Mucosa of descending colon (tissue), 3 donors: ENCODE results near the gene TRIM69. TPM values are rescaled to one million over a fixed set of nuclear protein-coding genes. Genes with fewer than 3 reads are reported as not detected.
A peak's percentile ranks its signal among the peaks of the same experiment; 100 is the strongest.

ENCODE experiments used
- ATAC-seq: fragments of 200-7000 bp; cut with Tn5 transposase; one replicate; pipeline ENCODE4 v1.9.1; 2020; ENCODE audit warnings: mild to moderate bottlenecking, moderate library complexity
- DNase-seq, 3 donors: peaks; one replicate each; pipeline ENCODE4 v3.0.0-alpha.2; 2020
- H3K36me3 ChIP-seq: fragments of 200-600 bp; one replicate; pipeline ENCODE4 v1.8.0; 2021; ENCODE audit warnings: low read depth, mild to moderate bottlenecking
- H3K4me1 ChIP-seq: fragments of 200-600 bp; one replicate; pipeline ENCODE4 v1.8.0; 2021; ENCODE audit warnings: low read depth, mild to moderate bottlenecking
- H3K4me3 ChIP-seq: fragments of 200-600 bp; one replicate; pipeline ENCODE4 v1.8.0; 2021; ENCODE audit warnings: mild to moderate bottlenecking
- H3K9me3 ChIP-seq: fragments of 200-600 bp; one replicate; pipeline ENCODE4 v1.8.0; 2021; ENCODE audit warnings: mild to moderate bottlenecking
- intact Hi-C, 2 donors: fragments of 100-400 bp; cut with DNase I in 1 of 2; cut with micrococcal nuclease in 1 of 2; formaldehyde crosslinking; loops; one replicate each; pipeline versions ENCODE4 v1.11.0 to v1.11.1; 2022; cut with DNase I, micrococcal nuclease
- total RNA-seq, 3 donors: library from RNA; stranded (reverse); fragmentation: NEBNext Ultra II Directional in 2 of 3; extraction: Animal tissue kit (Norgen Biotek cat#: 25700) in 2 of 3; gene quantifications; one replicate each; pipeline versions ENCODE4 v1.2.1 to v1.2.4, GENCODE V29; 2021 to 2023
- TF ChIP-seq, protein P1 (sequence below): fragments of 200-600 bp; IDR thresholded peaks from one replicate; pipeline ENCODE4 v1.8.0; 2022; ENCODE audit warnings: antibody characterized with exemption, mild to moderate bottlenecking
- donor health status: DM: no; HTN: no; CAD: no; lungs with moderate emphysema.
- donor health status: DM: no; HTN: no; CAD: no.
- donor health status: DM: no; HTN: yes; CAD: no.

TRIM69 gene
- total RNA-seq, 3 donors from 2014 or later, result 20.8 to 41.9 (median 21.5) TPM

DNA sequence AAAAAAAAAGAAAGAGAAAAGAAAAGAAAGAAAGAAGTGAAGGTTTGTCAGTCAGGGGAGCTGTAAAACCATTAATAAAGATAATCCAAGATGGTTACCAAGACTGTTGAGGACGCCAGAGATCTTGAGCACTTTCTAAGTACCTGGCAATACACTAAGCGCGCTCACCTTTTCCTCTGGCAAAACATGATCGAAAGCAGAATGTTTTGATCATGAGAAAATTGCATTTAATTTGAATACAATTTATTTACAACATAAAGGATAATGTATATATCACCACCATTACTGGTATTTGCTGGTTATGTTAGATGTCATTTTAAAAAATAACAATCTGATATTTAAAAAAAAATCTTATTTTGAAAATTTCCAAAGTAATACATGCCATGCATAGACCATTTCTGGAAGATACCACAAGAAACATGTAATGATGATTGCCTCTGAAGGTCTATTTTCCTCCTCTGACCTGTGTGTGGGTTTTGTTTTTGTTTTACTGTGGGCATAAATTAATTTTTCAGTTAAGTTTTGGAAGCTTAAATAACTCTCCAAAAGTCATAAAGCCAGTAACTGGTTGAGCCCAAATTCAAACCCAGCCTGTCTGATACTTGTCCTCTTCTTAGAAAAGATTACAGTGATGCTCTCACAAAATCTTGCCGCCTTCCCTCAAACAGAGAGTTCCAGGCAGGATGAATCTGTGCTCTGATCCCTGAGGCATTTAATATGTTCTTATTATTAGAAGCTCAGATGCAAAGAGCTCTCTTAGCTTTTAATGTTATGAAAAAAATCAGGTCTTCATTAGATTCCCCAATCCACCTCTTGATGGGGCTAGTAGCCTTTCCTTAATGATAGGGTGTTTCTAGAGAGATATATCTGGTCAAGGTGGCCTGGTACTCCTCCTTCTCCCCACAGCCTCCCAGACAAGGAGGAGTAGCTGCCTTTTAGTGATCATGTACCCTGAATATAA is 23.0 kb upstream of the TRIM69 start:
- ATAC-seq (no peak), DNase-seq (no peak)
- peak overlapping the region; percentile 98 for H3K4me3 ChIP-seq
- intact Hi-C loops, result no loop called here
- peaks cover 22% of the 10 kb centered on the region for H3K36me3 ChIP-seq
- TF ChIP-seq, protein P1, sequence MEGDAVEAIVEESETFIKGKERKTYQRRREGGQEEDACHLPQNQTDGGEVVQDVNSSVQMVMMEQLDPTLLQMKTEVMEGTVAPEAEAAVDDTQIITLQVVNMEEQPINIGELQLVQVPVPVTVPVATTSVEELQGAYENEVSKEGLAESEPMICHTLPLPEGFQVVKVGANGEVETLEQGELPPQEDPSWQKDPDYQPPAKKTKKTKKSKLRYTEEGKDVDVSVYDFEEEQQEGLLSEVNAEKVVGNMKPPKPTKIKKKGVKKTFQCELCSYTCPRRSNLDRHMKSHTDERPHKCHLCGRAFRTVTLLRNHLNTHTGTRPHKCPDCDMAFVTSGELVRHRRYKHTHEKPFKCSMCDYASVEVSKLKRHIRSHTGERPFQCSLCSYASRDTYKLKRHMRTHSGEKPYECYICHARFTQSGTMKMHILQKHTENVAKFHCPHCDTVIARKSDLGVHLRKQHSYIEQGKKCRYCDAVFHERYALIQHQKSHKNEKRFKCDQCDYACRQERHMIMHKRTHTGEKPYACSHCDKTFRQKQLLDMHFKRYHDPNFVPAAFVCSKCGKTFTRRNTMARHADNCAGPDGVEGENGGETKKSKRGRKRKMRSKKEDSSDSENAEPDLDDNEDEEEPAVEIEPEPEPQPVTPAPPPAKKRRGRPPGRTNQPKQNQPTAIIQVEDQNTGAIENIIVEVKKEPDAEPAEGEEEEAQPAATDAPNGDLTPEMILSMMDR, result no peak
- H3K4me1 ChIP-seq, result peaks cover 20% of the 10 kb centered on the region
- no peaks in the 10 kb centered on the region for H3K9me3 ChIP-seq

DNA sequence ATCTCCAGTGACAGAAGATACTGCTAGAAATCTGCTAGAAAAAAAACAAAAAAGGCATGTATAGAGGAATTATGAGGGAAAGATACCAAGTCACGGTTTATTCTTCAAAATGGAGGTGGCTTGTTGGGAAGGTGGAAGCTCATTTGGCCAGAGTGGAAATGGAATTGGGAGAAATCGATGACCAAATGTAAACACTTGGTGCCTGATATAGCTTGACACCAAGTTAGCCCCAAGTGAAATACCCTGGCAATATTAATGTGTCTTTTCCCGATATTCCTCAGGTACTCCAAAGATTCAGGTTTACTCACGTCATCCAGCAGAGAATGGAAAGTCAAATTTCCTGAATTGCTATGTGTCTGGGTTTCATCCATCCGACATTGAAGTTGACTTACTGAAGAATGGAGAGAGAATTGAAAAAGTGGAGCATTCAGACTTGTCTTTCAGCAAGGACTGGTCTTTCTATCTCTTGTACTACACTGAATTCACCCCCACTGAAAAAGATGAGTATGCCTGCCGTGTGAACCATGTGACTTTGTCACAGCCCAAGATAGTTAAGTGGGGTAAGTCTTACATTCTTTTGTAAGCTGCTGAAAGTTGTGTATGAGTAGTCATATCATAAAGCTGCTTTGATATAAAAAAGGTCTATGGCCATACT is 21.1 kb upstream of the TRIM69 start:
- DNase-seq, result no peak
- Histone ChIP-seq H3K4me1 (peaks cover 26% of the 10 kb centered on the region), H3K36me3 (peaks cover 22% of the 10 kb centered on the region), H3K9me3 (no peaks in the 10 kb centered on the region), H3K4me3 (no peak overlapping the region)
- intact Hi-C loops, result no loop called here
- ATAC-seq, result no peak
- TF ChIP-seq, protein P1, result no peak

DNA sequence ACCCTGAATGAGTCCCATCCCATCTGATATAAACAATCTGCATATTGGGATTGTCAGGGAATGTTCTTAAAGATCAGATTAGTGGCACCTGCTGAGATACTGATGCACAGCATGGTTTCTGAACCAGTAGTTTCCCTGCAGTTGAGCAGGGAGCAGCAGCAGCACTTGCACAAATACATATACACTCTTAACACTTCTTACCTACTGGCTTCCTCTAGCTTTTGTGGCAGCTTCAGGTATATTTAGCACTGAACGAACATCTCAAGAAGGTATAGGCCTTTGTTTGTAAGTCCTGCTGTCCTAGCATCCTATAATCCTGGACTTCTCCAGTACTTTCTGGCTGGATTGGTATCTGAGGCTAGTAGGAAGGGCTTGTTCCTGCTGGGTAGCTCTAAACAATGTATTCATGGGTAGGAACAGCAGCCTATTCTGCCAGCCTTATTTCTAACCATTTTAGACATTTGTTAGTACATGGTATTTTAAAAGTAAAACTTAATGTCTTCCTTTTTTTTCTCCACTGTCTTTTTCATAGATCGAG is 20.5 kb upstream of the TRIM69 start:
- Histone ChIP-seq H3K36me3 (peaks cover 22% of the 10 kb centered on the region), H3K9me3 (no peaks in the 10 kb centered on the region), H3K4me3 (no peak overlapping the region), H3K4me1 (peaks cover 26% of the 10 kb centered on the region)
- DNase-seq, result no peak
- TF ChIP-seq, protein P1, result no peak
- no peak for ATAC-seq
- intact Hi-C loops, result no loop called here

DNA sequence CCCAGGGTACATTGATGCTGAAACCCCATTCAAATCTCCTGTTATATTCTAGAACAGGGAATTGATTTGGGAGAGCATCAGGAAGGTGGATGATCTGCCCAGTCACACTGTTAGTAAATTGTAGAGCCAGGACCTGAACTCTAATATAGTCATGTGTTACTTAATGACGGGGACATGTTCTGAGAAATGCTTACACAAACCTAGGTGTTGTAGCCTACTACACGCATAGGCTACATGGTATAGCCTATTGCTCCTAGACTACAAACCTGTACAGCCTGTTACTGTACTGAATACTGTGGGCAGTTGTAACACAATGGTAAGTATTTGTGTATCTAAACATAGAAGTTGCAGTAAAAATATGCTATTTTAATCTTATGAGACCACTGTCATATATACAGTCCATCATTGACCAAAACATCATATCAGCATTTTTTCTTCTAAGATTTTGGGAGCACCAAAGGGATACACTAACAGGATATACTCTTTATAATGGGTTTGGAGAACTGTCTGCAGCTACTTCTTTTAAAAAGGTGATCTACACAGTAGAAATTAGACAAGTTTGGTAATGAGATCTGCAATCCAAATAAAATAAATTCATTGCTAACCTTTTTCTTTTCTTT is 19.2 kb upstream of the TRIM69 start:
- intact Hi-C loops, result no loop called here
- Histone ChIP-seq H3K4me3 (no peak overlapping the region), H3K36me3 (peaks cover 22% of the 10 kb centered on the region), H3K9me3 (no peaks in the 10 kb centered on the region), H3K4me1 (peaks cover 26% of the 10 kb centered on the region)
- TF ChIP-seq, protein P1, result no peak
- ATAC-seq (no peak), DNase-seq (no peak)

DNA sequence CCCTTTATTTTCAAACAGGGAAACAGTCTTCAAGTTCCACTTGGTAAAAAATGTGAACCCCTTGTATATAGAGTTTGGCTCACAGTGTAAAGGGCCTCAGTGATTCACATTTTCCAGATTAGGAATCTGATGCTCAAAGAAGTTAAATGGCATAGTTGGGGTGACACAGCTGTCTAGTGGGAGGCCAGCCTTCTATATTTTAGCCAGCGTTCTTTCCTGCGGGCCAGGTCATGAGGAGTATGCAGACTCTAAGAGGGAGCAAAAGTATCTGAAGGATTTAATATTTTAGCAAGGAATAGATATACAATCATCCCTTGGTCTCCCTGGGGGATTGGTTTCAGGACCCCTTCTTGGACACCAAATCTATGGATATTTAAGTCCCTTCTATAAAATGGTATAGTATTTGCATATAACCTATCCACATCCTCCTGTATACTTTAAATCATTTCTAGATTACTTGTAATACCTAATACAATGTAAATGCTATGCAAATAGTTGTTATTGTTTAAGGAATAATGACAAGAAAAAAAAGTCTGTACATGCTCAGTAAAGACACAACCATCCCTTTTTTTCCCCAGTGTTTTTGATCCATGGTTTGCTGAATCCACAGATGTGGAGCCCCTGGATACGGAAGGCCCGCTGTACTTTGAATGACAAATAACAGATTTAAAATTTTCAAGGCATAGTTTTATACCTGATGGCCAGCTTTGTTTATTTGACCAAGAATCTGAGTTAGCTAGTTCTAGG is 18.0 kb upstream of the TRIM69 start:
- intact Hi-C loops, result no loop called here
- DNase-seq (no peak), ATAC-seq (no peak)
- Histone ChIP-seq H3K4me3 (no peak overlapping the region), H3K9me3 (no peaks in the 10 kb centered on the region), H3K36me3 (peaks cover 22% of the 10 kb centered on the region), H3K4me1 (peaks cover 23% of the 10 kb centered on the region)
- TF ChIP-seq, protein P1, result no peak
